Activated CD4-positive, CD25-positive, alpha-beta regulatory T cell treated with anti-CD3 and anti-CD28 coated beads, Interleukin-2, amount 50 U/mL, for 24 hours (primary cell): ENCODE data around the gene SPNS1.
A peak's percentile ranks its signal among the peaks of the same experiment; 100 is the strongest.
"Not testable (repeated sequence)": the region's sequence is repeated elsewhere in the genome, so short reads cannot be mapped to it uniquely, and the experiment has no call there.

Source experiments
- ATAC-seq, 2 donors: fragments of 150-1000 bp; cut with Tn5 transposase; one replicate each; pipeline ENCODE4 v1.10.0; 2021; ENCODE audit warnings: mild to moderate bottlenecking in 1 of 2, moderate library complexity in 1 of 2

Gene SPNS1

GRCh38 chr16:28958836-28959235 lies 15.7 kb upstream of the SPNS1 start:
- no peak for ATAC-seq

GRCh38 chr16:28964072-28964471 lies 10.5 kb upstream of the SPNS1 start:
- ATAC-seq = no peak

- ATAC-seq = no peak
Observed at GRCh38 chr16:28964496-28964895, 10.1 kb upstream of the SPNS1 start.

GRCh38 chr16:28967156-28967555 lies 7.4 kb upstream of the SPNS1 start:
- ATAC-seq = no peak

- not testable (repeated sequence) for ATAC-seq
Observed at GRCh38 chr16:28969696-28970095, 4.9 kb upstream of the SPNS1 start.

GRCh38 chr16:28974007-28974436 lies 556 bp upstream of the SPNS1 start:
- ATAC-seq = peak; percentile 5 to 8

- ATAC-seq = no peak
Observed at GRCh38 chr16:28975158-28975599, 601 bp downstream of the SPNS1 start.

GRCh38 chr16:28977703-28978662 lies 3.4 kb downstream of the SPNS1 start:
- ATAC-seq = no peak

GRCh38 chr16:28980330-28980729 lies 5.8 kb downstream of the SPNS1 start:
- ATAC-seq = not testable (repeated sequence)

GRCh38 chr16:28980929-28981328 lies 6.4 kb downstream of the SPNS1 start:
- no peak for ATAC-seq

GRCh38 chr16:28981517-28981916 lies 6.9 kb downstream of the SPNS1 start:
- no peak for ATAC-seq

- ATAC-seq = no peak
Observed at GRCh38 chr16:28982418-28982817, 7.8 kb downstream of the SPNS1 start.

GRCh38 chr16:28982949-28983348 lies 8.4 kb downstream of the SPNS1 start:
- no peak for ATAC-seq

- ATAC-seq = no peak
Observed at GRCh38 chr16:28983644-28984043, 9.1 kb downstream of the SPNS1 start.

GRCh38 chr16:28984091-28984490 lies 9.5 kb downstream of the SPNS1 start:
- no peak for ATAC-seq

- peak; percentile 66 to 71 for ATAC-seq
Observed at GRCh38 chr16:28984619-28985135, 10.1 kb downstream of the SPNS1 start, which contains the start of gene LAT. Gene LAT (plus strand): TSS chr16:28985052. CDS start chr16:28985418, 366 bp downstream.

- ATAC-seq = peak; percentile 7 to 8
Observed at GRCh38 chr16:28985211-28986041, 10.8 kb downstream of the SPNS1 start.

GRCh38 chr16:28986046-28986445 lies 11.5 kb downstream of the SPNS1 start:
- no peak for ATAC-seq

- ATAC-seq = no peak
Observed at GRCh38 chr16:28986492-28986891, 11.9 kb downstream of the SPNS1 start.

- no peak for ATAC-seq
Observed at GRCh38 chr16:28987170-28987853, 12.7 kb downstream of the SPNS1 start.

GRCh38 chr16:28989363-28989762 lies 14.8 kb downstream of the SPNS1 start:
- ATAC-seq = no peak

- ATAC-seq = peak; percentile 91 to 92
Observed at GRCh38 chr16:28990375-28991040, 15.9 kb downstream of the SPNS1 start.
